Kidney epithelial cell (primary cell): ENCODE measurements around the gene ETV7. TPM values are rescaled to one million over a fixed set of nuclear protein-coding genes. Genes with fewer than 3 reads are reported as not detected.

Experiments
- DNase-seq: peaks from one replicate; pipeline ENCODE4 v3.0.0-alpha.2; 2010; ENCODE audit warnings: low read depth
- H3K27me3 ChIP-seq: 2 replicates; pipeline ENCODE4 v1.6.0; 2011; ENCODE audit warnings: low read length; ENCODE audit not compliant: control insufficient read depth, insufficient read depth
- H3K36me3 ChIP-seq: 2 replicates; pipeline ENCODE4 v1.5.1; 2011; ENCODE audit warnings: low read length; ENCODE audit not compliant: control insufficient read depth, insufficient read depth
- H3K4me3 ChIP-seq: 2 replicates; pipeline ENCODE4 v1.5.1; 2011; ENCODE audit warnings: low read depth, mild to moderate bottlenecking, control low read depth, low read length
- total RNA-seq: library from RNA; depleted of rRNA; stranded (reverse); fragments of >200 nt; gene quantifications from 2 replicates; pipeline ENCODE4 v1.2.3, GENCODE V29; 2015
- TF ChIP-seq, protein P1 (sequence below): IDR thresholded peaks from 2 replicates; pipeline ENCODE4 v1.5.1; 2011; ENCODE audit warnings: mild to moderate bottlenecking, moderate library complexity, low read length, control low read depth, inconsistent platforms; ENCODE audit not compliant: insufficient read depth, poor library complexity, severe bottlenecking

ETV7 gene
- total RNA-seq, 1 donor from 2014 or later: 8.4 TPM

DNA sequence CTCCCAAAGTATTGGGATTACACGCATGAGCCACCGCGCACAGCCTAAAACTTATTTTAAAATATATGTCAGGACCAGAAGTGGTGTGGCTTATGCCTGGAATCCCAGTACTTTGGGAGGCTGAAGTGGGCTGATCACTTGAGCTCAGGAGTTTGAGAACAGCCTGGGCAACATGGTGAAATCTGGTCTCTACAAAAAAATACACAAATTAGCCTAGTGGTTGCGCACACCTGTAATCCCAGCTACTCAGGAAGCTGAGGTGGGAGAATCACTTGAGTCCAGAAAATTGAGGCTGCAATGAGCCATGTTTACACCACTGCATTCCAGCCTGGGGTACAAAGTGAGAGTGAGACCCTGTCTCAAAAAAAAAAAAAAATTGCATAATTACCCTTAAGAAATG, 41.4 kb upstream of the ETV7 start:
- TF ChIP-seq, protein P1, sequence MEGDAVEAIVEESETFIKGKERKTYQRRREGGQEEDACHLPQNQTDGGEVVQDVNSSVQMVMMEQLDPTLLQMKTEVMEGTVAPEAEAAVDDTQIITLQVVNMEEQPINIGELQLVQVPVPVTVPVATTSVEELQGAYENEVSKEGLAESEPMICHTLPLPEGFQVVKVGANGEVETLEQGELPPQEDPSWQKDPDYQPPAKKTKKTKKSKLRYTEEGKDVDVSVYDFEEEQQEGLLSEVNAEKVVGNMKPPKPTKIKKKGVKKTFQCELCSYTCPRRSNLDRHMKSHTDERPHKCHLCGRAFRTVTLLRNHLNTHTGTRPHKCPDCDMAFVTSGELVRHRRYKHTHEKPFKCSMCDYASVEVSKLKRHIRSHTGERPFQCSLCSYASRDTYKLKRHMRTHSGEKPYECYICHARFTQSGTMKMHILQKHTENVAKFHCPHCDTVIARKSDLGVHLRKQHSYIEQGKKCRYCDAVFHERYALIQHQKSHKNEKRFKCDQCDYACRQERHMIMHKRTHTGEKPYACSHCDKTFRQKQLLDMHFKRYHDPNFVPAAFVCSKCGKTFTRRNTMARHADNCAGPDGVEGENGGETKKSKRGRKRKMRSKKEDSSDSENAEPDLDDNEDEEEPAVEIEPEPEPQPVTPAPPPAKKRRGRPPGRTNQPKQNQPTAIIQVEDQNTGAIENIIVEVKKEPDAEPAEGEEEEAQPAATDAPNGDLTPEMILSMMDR: peak; percentile 24

DNA sequence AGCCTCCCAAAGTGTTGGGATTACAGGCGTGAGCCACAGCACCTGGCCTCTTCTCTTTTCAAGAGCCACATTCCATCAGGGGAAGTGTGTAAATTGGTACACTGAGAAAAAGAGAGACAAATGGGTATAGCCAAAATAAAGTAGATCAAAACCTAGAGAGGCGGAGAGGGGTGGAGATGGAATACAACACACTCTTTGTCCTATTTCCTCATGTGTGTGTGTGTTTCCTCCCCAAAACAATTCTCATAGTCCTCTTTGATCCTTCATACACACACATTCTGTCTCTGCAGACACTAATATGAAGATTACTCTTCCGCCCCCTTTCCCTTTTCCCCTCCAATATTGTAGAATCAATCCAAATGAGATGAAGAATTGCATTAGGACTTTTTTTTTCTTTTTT, 39.2 kb upstream of the ETV7 start:
- H3K36me3 ChIP-seq: no peaks in the 10 kb centered on the region
- TF ChIP-seq, protein P1: no peak
- H3K27me3 ChIP-seq: no peaks in the 10 kb centered on the region
- no peak overlapping the region for H3K4me3 ChIP-seq
- DNase-seq: no peak

More for the DNA sequence above, 41.4 kb upstream of the ETV7 start:
- no peaks in the 10 kb centered on the region for H3K36me3 ChIP-seq
- no peak for DNase-seq
- no peaks in the 10 kb centered on the region for H3K27me3 ChIP-seq
- no peak overlapping the region for H3K4me3 ChIP-seq

DNA sequence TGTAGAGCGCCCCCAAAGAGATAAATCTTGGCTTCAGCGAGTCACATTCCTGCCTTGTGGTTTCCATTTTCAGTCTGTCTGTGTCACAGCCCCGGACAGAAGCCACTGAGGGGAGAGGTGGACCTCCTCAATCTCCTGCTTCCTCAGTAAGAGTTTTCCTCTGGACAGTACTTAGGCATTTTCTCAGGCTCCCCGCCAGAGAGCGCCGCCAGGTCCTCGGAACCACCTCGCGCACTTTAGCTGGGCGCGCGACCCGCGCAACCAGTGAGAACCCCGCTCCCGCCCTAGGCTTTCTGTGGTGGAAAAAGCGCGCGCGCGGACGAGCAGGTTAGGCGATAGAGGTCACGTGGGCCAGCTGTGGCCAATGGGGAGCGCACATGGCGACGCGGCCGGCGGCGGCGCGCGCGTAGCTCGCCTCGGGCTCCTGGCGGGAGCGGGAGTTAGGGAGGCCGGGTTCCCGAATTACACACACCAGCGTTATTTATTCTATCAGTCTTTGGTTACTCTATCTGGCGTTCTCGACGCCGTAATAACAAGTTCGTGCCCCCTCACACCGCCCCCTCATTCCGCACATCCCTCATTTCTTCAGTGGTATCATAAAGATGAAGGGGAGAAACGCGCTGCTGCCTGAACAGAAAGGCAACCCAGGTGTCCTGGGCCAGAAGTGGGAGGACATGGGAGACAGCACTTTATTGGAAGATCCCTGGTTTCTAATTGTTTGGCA, 35.8 kb upstream of the ETV7 start:
- Histone ChIP-seq H3K27me3 (no peaks in the 10 kb centered on the region), H3K4me3 (peak overlapping the region; percentile 62), H3K36me3 (no peaks in the 10 kb centered on the region)
- TF ChIP-seq, protein P1: peak; percentile 72
- peak; percentile 88 for DNase-seq

DNA sequence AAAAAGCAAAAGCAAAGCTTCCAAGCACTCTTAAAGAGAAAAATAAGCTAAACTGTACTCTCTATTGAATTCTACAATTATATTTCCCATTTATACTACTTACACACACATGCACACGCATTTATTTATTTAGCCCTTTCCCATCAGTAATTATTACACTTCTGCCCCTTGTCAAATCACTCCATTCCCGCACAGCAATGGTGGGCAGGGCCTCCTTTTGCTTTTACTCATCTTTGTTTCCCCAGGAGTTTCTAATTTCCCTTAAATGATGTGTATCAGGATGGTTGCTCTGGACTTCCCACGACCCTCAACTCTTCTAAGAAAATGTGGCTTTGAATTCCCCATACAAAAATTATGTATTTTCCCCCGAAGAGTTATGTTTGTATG, 35.2 kb upstream of the ETV7 start:
- Histone ChIP-seq H3K36me3 (no peaks in the 10 kb centered on the region), H3K27me3 (no peaks in the 10 kb centered on the region), H3K4me3 (peak overlapping the region; percentile 62)
- no peak for DNase-seq
- TF ChIP-seq, protein P1: no peak

DNA sequence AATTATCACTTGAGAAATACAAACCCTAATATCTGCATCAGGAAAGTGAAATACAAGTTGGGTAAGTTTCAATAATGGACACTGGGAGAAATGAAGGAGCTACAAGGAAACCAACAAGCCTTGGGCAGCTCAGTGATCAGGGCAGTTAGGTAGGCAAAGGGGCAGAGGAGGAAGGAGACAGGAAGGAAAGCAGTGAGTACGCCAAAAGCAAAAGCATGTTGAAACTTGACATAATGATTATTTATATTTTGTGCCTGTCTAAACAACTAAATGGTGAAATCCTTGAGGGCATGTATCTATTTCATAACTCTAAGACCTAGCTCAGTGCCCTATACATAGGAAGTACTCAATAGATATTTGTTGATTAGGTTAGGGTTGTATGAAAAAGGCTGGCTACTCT, 31.8 kb upstream of the ETV7 start:
- no peak overlapping the region for H3K4me3 ChIP-seq
- TF ChIP-seq, protein P1: no peak
- no peaks in the 10 kb centered on the region for H3K27me3 ChIP-seq
- H3K36me3 ChIP-seq: no peaks in the 10 kb centered on the region
- no peak for DNase-seq

DNA sequence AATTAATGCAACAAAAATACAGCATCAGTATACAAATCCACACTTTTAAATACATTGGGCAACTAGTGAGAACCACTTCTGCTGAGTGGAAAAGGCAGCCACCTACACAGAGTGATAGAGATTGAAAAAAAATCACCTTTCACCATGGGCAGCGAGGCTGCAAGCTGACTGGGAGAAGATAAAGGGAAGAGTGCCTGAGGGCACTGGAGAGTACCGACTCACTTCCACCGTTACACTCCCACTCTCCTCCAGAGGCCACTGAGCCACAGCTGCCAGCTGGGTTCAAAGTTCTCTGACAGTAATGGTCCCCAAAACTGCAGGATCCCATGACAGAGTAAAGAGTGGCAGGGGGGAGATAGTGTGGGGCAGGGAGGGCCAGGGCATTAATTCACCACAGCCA, 31.1 kb upstream of the ETV7 start:
- H3K27me3 ChIP-seq: no peaks in the 10 kb centered on the region
- H3K36me3 ChIP-seq: no peaks in the 10 kb centered on the region
- no peak for DNase-seq
- no peak overlapping the region for H3K4me3 ChIP-seq
- TF ChIP-seq, protein P1: no peak
